ENCODE data around the gene SCN8A.

- TF ChIP-seq CTCF (IDR thresholded peaks at IDR 0.05; ENCODE audit: extremely low read depth in 1 of 2, insufficient read depth in 1 of 2, low read depth in 1 of 2, low read length in 2 of 2): no peak
- no peak for TF ChIP-seq POLR2AphosphoS5 (IDR thresholded peaks at IDR 0.05; ENCODE audit: insufficient read depth, low read depth, low read length)
- no peak for TF ChIP-seq POLR2A (IDR thresholded peaks at IDR 0.05; ENCODE audit: low read depth, low read length)
- TF ChIP-seq EZH2 (IDR thresholded peaks at IDR 0.05; ENCODE audit: borderline replicate concordance, low read depth, low read length, severe bottlenecking): no peak
- TF ChIP-seq GATA2 (IDR thresholded peaks at IDR 0.05; ENCODE audit: insufficient read depth, insufficient read length, low read depth, low read length): no peak
- TF ChIP-seq JUN (IDR thresholded peaks at IDR 0.05; ENCODE audit: borderline replicate concordance, insufficient read depth, insufficient read length, low read depth): no peak
- no peak for TF ChIP-seq MAX (IDR thresholded peaks at IDR 0.05; ENCODE audit: insufficient read depth, insufficient read length)
- TF ChIP-seq FOS (IDR thresholded peaks at IDR 0.05; ENCODE audit: borderline replicate concordance, insufficient read depth, low read length): no peak
- TF ChIP-seq MYC (IDR thresholded peaks at IDR 0.05; ENCODE audit: low read depth, low read length): no peak
Observed at GRCh38 chr12:51699219-51699618, 108.2 kb downstream of the SCN8A start.

Measured in endothelial cell of umbilical vein (primary cell).